ENCODE data around the gene A2M.

A2M gene

GRCh38 chr12:9037431-9037830 is 78.3 kb downstream of the A2M start:
- H3K27ac ChIP-seq: no peak overlapping the region
- TF ChIP-seq CTCF (conservative IDR thresholded peaks at IDR 0.05; ENCODE audit: low read depth): no peak
- DNase-seq (ENCODE audit: low spot score): no peak
- POLR2A ChIA-PET (ENCODE audit: low non-redundant PET): no interaction called here
- CTCF ChIA-PET: interaction anchor here (1.5 to 1.6 kb wide), 2 partner anchors 356 to 493 kb away, joined by 3 to 4 read pairs; no protein-coding TSS in a partner anchor

- ChIA-PET CTCF (interaction anchor here (0.6 to 1.5 kb wide), 3 partner anchors 145 to 492 kb away, joined by 3 to 9 read pairs (median 5); no protein-coding TSS in a partner anchor), POLR2A (ENCODE audit: low non-redundant PET) (interaction anchor here (1.1 kb wide), 1 partner anchor 13 kb away, joined by 4 read pairs; no protein-coding TSS in a partner anchor)
- TF ChIP-seq CTCF (conservative IDR thresholded peaks at IDR 0.05; ENCODE audit: low read depth): no peak
These were observed 79.5 kb downstream of the A2M start for GRCh38 chr12:9036227-9036626.

GRCh38 chr12:9034095-9034494 is 81.6 kb downstream of the A2M start:
- POLR2A ChIA-PET (ENCODE audit: low non-redundant PET): interaction anchor here (0.6 kb wide), 1 partner anchor 83 kb away, joined by 3 read pairs; no protein-coding TSS in a partner anchor
- TF ChIP-seq CTCF (conservative IDR thresholded peaks at IDR 0.05; ENCODE audit: low read depth): no peak
- no peak for DNase-seq (ENCODE audit: low spot score)
- CTCF ChIA-PET: no interaction called here
- no peak overlapping the region for H3K27ac ChIP-seq

More at GRCh38 chr12:9036227-9036626, 79.5 kb downstream of the A2M start:
- no peak overlapping the region for H3K27ac ChIP-seq
- DNase-seq (ENCODE audit: low spot score): no peak

GRCh38 chr12:9033265-9033887 is 82.3 kb downstream of the A2M start:
- ChIA-PET POLR2A (ENCODE audit: low non-redundant PET) (interaction anchor here (0.6 kb wide), 1 partner anchor 82 kb away, joined by 3 read pairs; no protein-coding TSS in a partner anchor), CTCF (no interaction called here)

GRCh38 chr12:9032202-9032964 is 83.3 kb downstream of the A2M start:
- ChIA-PET CTCF (interaction anchor here (0.5 to 1.4 kb wide), 3 partner anchors 71 to 142 kb away, joined by 3 to 5 read pairs (median 4); no protein-coding TSS in a partner anchor), POLR2A (ENCODE audit: low non-redundant PET) (no interaction called here)
- DNase-seq (ENCODE audit: low spot score): no peak
- no peak for TF ChIP-seq CTCF (conservative IDR thresholded peaks at IDR 0.05; ENCODE audit: low read depth)
- no peak overlapping the region for H3K27ac ChIP-seq

More at GRCh38 chr12:9033265-9033887, 82.3 kb downstream of the A2M start:
- no peak overlapping the region for H3K27ac ChIP-seq
- no peak for DNase-seq (ENCODE audit: low spot score)
- no peak for TF ChIP-seq CTCF (conservative IDR thresholded peaks at IDR 0.05; ENCODE audit: low read depth)

- no peak overlapping the region for H3K27ac ChIP-seq
- no peak for DNase-seq (ENCODE audit: low spot score)
- ChIA-PET CTCF (no interaction called here), POLR2A (ENCODE audit: low non-redundant PET) (no interaction called here)
- no peak for TF ChIP-seq CTCF (conservative IDR thresholded peaks at IDR 0.05; ENCODE audit: low read depth)
These were observed 84.9 kb downstream of the A2M start for GRCh38 chr12:9030776-9031175.
